Hepatocyte (in vitro differentiated cells): ENCODE data around the gene RCAN2. TPM values are rescaled to one million over a fixed set of nuclear protein-coding genes. Genes with fewer than 3 reads are reported as not detected.

Source experiments
- DNase-seq: peaks from one replicate; pipeline ENCODE4 v3.0.0-alpha.2; 2016; ENCODE audit warnings: low spot score
- H2AFZ ChIP-seq: fragments of 200-600 bp; sonication (generic); 2 replicates; pipeline ENCODE4 v1.6.0; 2016; ENCODE audit warnings: antibody characterized with exemption, mild to moderate bottlenecking
- H3K27ac ChIP-seq: fragments of 200-600 bp; sonication (generic); 2 replicates; pipeline ENCODE4 v1.5.1; 2016; ENCODE audit warnings: mild to moderate bottlenecking
- H3K27me3 ChIP-seq: fragments of 200-600 bp; sonication (generic); 2 replicates; pipeline ENCODE4 v1.6.1; 2016
- H3K36me3 ChIP-seq: fragments of 200-600 bp; sonication (generic); replicated peaks from 2 replicates; pipeline ENCODE4 v1.5.1; 2016; ENCODE audit warnings: low read depth; ENCODE audit not compliant: insufficient read depth
- H3K4me1 ChIP-seq: fragments of 200-600 bp; sonication (generic); 2 replicates; pipeline ENCODE4 v1.5.1; 2016; ENCODE audit warnings: mild to moderate bottlenecking, moderate library complexity; ENCODE audit not compliant: insufficient read depth
- H3K4me2 ChIP-seq: fragments of 200-600 bp; sonication (generic); 2 replicates; pipeline ENCODE4 v1.6.0; 2016
- H3K4me3 ChIP-seq: fragments of 200-600 bp; sonication (generic); 2 replicates; pipeline ENCODE4 v1.5.1; 2016; ENCODE audit warnings: mild to moderate bottlenecking
- H3K79me2 ChIP-seq: fragments of 200-600 bp; sonication (generic); 2 replicates; pipeline ENCODE4 v1.6.0; 2017; ENCODE audit warnings: mild to moderate bottlenecking
- H3K9me2 ChIP-seq: fragments of 200-600 bp; sonication (generic); replicated peaks from 2 replicates; pipeline ENCODE4 v1.6.0; 2017; ENCODE audit warnings: mild to moderate bottlenecking; ENCODE audit not compliant: insufficient read depth
- H3K9me3 ChIP-seq: fragments of 200-600 bp; sonication (generic); 2 replicates; pipeline ENCODE4 v1.5.1; 2016; ENCODE audit warnings: low read depth, mild to moderate bottlenecking
- H4K20me1 ChIP-seq: fragments of 200-600 bp; sonication (generic); 2 replicates; pipeline ENCODE4 v1.6.0; 2016; ENCODE audit warnings: mild to moderate bottlenecking; ENCODE audit not compliant: insufficient read depth, poor library complexity, severe bottlenecking
- CTCF ChIP-seq: fragments of 200-600 bp; sonication (generic); IDR thresholded peaks from 2 replicates; pipeline ENCODE4 v1.5.1; 2016; ENCODE audit warnings: antibody characterized with exemption, mild to moderate bottlenecking; ENCODE audit not compliant: poor library complexity
- EZH2 ChIP-seq: fragments of 200-600 bp; sonication (generic); IDR thresholded peaks from 2 replicates; pipeline ENCODE4 v1.6.1; 2016; ENCODE audit warnings: antibody characterized with exemption, mild to moderate bottlenecking, borderline replicate concordance
- EZH2phosphoT487 ChIP-seq: fragments of 200-600 bp; sonication (generic); IDR thresholded peaks from one replicate; pipeline ENCODE4 v1.6.1; 2018; ENCODE audit warnings: antibody characterized with exemption, mild to moderate bottlenecking, low read depth, moderate library complexity; ENCODE audit not compliant: unreplicated experiment, severe bottlenecking
- WGBS: methylation state at CpG from one replicate; pipeline ENCODE4 v1.1.6; 2016; ENCODE audit warnings: low lambda C conversion rate; ENCODE audit errors: missing lambda C conversion rate; 5-methylcytosine and 5-hydroxymethylcytosine counted together
- polyA plus RNA-seq: library from polyadenylated mRNA; unstranded; fragments of >200 nt; fragmentation: Nextera tagmentation; extraction: Ambion mirVana; gene quantifications from 2 replicates; pipeline ENCODE4 v1.2.1, GENCODE V29; 2016
- total RNA-seq: library from RNA; depleted of rRNA; stranded (reverse); fragments of >200 nt; gene quantifications from 2 replicates; pipeline ENCODE4 v1.2.3, GENCODE V29; 2014

The RCAN2 gene
- total and polyA plus RNA-seq, 2 experiments from 2014 or later = 5.0 to 6.6 TPM

GRCh38 chr6:46199387-46199786 lies 291.9 kb downstream of the RCAN2 start:
- Histone ChIP-seq H3K9me2 (no peaks in the 10 kb centered on the region), H4K20me1 (no peaks in the 10 kb centered on the region), H3K9me3 (no peaks in the 10 kb centered on the region)

GRCh38 chr6:46191961-46192360 lies 299.3 kb downstream of the RCAN2 start:
- Histone ChIP-seq H3K9me3 (no peaks in the 10 kb centered on the region), H2AFZ (no peak overlapping the region), H3K4me2 (no peak overlapping the region), H4K20me1 (no peaks in the 10 kb centered on the region), H3K27ac (no peak overlapping the region), H3K9me2 (no peaks in the 10 kb centered on the region), H3K36me3 (no peaks in the 10 kb centered on the region), H3K4me1 (no peaks in the 10 kb centered on the region), H3K79me2 (no peaks in the 10 kb centered on the region), H3K27me3 (no peaks in the 10 kb centered on the region), H3K4me3 (no peak overlapping the region)
- DNase-seq = no peak
- WGBS = 40% methylated on average over 1 of the region's 1 CpG
- TF ChIP-seq CTCF = no peak
- no peak for TF ChIP-seq EZH2phosphoT487
- TF ChIP-seq EZH2 = no peak

More at GRCh38 chr6:46199387-46199786, 291.9 kb downstream of the RCAN2 start:
- no peak overlapping the region for H3K4me3 ChIP-seq
- TF ChIP-seq EZH2 (no peak), EZH2phosphoT487 (no peak), CTCF (no peak)
- H3K79me2 ChIP-seq = no peaks in the 10 kb centered on the region
- no peak overlapping the region for H2AFZ ChIP-seq
- no peak for DNase-seq
- no peaks in the 10 kb centered on the region for H3K36me3 ChIP-seq
- 92% methylated on average over 5 of the region's 5 CpGs for WGBS
- H3K27ac ChIP-seq = no peak overlapping the region
- H3K4me2 ChIP-seq = no peak overlapping the region
- H3K27me3 ChIP-seq = no peaks in the 10 kb centered on the region
- H3K4me1 ChIP-seq = no peaks in the 10 kb centered on the region

- Histone ChIP-seq H3K79me2 (no peaks in the 10 kb centered on the region), H3K27me3 (no peaks in the 10 kb centered on the region), H3K27ac (no peak overlapping the region), H4K20me1 (no peaks in the 10 kb centered on the region), H3K4me1 (peaks cover 3% of the 10 kb centered on the region), H3K4me2 (no peak overlapping the region), H3K9me2 (no peaks in the 10 kb centered on the region), H2AFZ (no peak overlapping the region), H3K36me3 (no peaks in the 10 kb centered on the region), H3K9me3 (no peaks in the 10 kb centered on the region), H3K4me3 (no peak overlapping the region)
- DNase-seq = no peak
- 92% methylated on average over 4 of the region's 4 CpGs for WGBS
- no peak for TF ChIP-seq CTCF
- no peak for TF ChIP-seq EZH2phosphoT487
- no peak for TF ChIP-seq EZH2
These were observed 300.4 kb downstream of the RCAN2 start for GRCh38 chr6:46190889-46191288.

GRCh38 chr6:46189726-46190125 lies 301.5 kb downstream of the RCAN2 start:
- no peak overlapping the region for H3K4me2 ChIP-seq
- no peaks in the 10 kb centered on the region for H3K79me2 ChIP-seq
- H3K9me2 ChIP-seq = no peaks in the 10 kb centered on the region
- no peak for TF ChIP-seq EZH2
- H3K36me3 ChIP-seq = no peaks in the 10 kb centered on the region
- H3K9me3 ChIP-seq = no peaks in the 10 kb centered on the region
- H3K27ac ChIP-seq = no peak overlapping the region
- 91% methylated on average over 4 of the region's 4 CpGs for whole genome bisulfite sequencing
- no peak overlapping the region for H3K4me3 ChIP-seq
- no peaks in the 10 kb centered on the region for H4K20me1 ChIP-seq
- no peaks in the 10 kb centered on the region for H3K27me3 ChIP-seq
- H3K4me1 ChIP-seq = peaks cover 7% of the 10 kb centered on the region
- H2AFZ ChIP-seq = no peak overlapping the region
- DNase-seq = no peak
